ENCODE results near the gene EVC2. TPM values are rescaled to one million over a fixed set of nuclear protein-coding genes. Genes with fewer than 3 reads are reported as not detected.

EVC2 gene
- total RNA-seq, 1 donor from 2014 or later = 1.4 TPM

- Histone ChIP-seq H3K9me3 (replicated peaks) (peaks cover 11% of the 10 kb centered on the region), H3K4me3 (no peak overlapping the region), H3K4me1 (peaks cover 7% of the 10 kb centered on the region), H3K27me3 (ENCODE audit: low read depth) (no peaks in the 10 kb centered on the region), H3K36me3 (peaks cover 14% of the 10 kb centered on the region), H3K27ac (replicated peaks) (no peak overlapping the region)
- no peak for DNase-seq
- no peak for TF ChIP-seq CTCF (IDR thresholded peaks at IDR 0.05; ENCODE audit: borderline replicate concordance)
- intact Hi-C loops (cut with micrococcal nuclease) = no loop called here
Observed at GRCh38 chr4:5632571-5632970, 75.8 kb downstream of the EVC2 start.

- DNase-seq = no peak
- Histone ChIP-seq H3K4me1 (peaks cover 6% of the 10 kb centered on the region), H3K36me3 (peaks cover 19% of the 10 kb centered on the region), H3K9me3 (replicated peaks) (peaks cover 11% of the 10 kb centered on the region), H3K4me3 (no peak overlapping the region), H3K27me3 (ENCODE audit: low read depth) (no peaks in the 10 kb centered on the region), H3K27ac (replicated peaks) (no peak overlapping the region)
- no peak for TF ChIP-seq CTCF (IDR thresholded peaks at IDR 0.05; ENCODE audit: borderline replicate concordance)
- intact Hi-C loops (cut with micrococcal nuclease) = no loop called here
Observed at GRCh38 chr4:5632066-5632440, 76.3 kb downstream of the EVC2 start.

- peaks cover 19% of the 10 kb centered on the region for H3K36me3 ChIP-seq
- peaks cover under 1% of the 10 kb centered on the region for H3K4me1 ChIP-seq
- H3K27ac ChIP-seq (replicated peaks) = no peak overlapping the region
- H3K4me3 ChIP-seq = no peak overlapping the region
- no peak for DNase-seq
- TF ChIP-seq CTCF (IDR thresholded peaks at IDR 0.05; ENCODE audit: borderline replicate concordance) = no peak
- H3K9me3 ChIP-seq (replicated peaks) = peaks cover 11% of the 10 kb centered on the region
- intact Hi-C loops (cut with micrococcal nuclease) = no loop called here
- no peaks in the 10 kb centered on the region for H3K27me3 ChIP-seq (ENCODE audit: low read depth)
Observed at GRCh38 chr4:5631352-5632065, 76.8 kb downstream of the EVC2 start.

- Histone ChIP-seq H3K4me1 (no peaks in the 10 kb centered on the region), H3K4me3 (no peak overlapping the region), H3K9me3 (replicated peaks) (peaks cover 11% of the 10 kb centered on the region), H3K27ac (replicated peaks) (no peak overlapping the region), H3K27me3 (ENCODE audit: low read depth) (no peaks in the 10 kb centered on the region), H3K36me3 (peaks cover 19% of the 10 kb centered on the region)
- DNase-seq = no peak
- intact Hi-C loops (cut with micrococcal nuclease) = no loop called here
- no peak for TF ChIP-seq CTCF (IDR thresholded peaks at IDR 0.05; ENCODE audit: borderline replicate concordance)
Observed at GRCh38 chr4:5630762-5631161, 77.6 kb downstream of the EVC2 start.

- peaks cover 29% of the 10 kb centered on the region for H3K36me3 ChIP-seq
- H3K4me1 ChIP-seq = no peaks in the 10 kb centered on the region
- intact Hi-C loops (cut with micrococcal nuclease) = no loop called here
- H3K27ac ChIP-seq (replicated peaks) = no peak overlapping the region
- no peak for TF ChIP-seq CTCF (IDR thresholded peaks at IDR 0.05; ENCODE audit: borderline replicate concordance)
- H3K4me3 ChIP-seq = no peak overlapping the region
- no peaks in the 10 kb centered on the region for H3K27me3 ChIP-seq (ENCODE audit: low read depth)
- peaks cover 11% of the 10 kb centered on the region for H3K9me3 ChIP-seq (replicated peaks)
- DNase-seq = no peak
Observed at GRCh38 chr4:5629542-5629941, 78.8 kb downstream of the EVC2 start.

All from left ventricle myocardium inferior (tissue), 1 donor.